Measurements from ENCODE around the gene ERFE. TPM values are rescaled to one million over a fixed set of nuclear protein-coding genes. Genes with fewer than 3 reads are reported as not detected.

The ERFE gene
- total RNA-seq, 2 donors from 2014 or later = 0.66 TPM; not detected in 1

DNA sequence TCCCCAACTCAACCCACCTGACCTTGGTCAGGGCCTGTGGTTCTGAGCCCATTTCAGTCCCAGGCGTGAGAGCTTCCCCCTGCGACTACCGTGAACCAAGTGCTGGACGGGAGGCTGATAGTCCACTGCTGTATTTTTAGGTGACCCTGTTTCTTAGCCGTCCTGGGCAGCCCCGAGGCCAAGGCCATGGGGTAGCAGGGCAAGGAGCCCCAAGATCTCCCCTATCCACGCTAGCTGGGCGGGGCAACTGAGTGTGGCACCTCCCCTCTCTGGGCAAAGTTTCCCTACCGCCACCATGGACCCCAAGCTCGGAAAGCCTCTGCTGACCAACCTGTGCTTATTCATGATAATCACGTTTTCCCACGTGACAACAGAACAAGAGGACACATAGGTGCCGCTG, 20.9 kb upstream of the ERFE start:
- no peak for ATAC-seq
- Histone ChIP-seq H3K27ac (no peak overlapping the region), H3K4me3 (no peak overlapping the region), H3K9me3 (no peaks in the 10 kb centered on the region), H3K4me1 (peaks cover 6% of the 10 kb centered on the region), H3K27me3 (no peaks in the 10 kb centered on the region), H3K36me3 (replicated peaks in 1 of 2; ENCODE audit: insufficient read depth in 1 of 2, low read depth in 2 of 2) (no peaks in the 10 kb centered on the region)
- no peak for DNase-seq
- intact Hi-C loops (cut with DNase I) = no loop called here
- 92% methylated on average over 9 to 13 of the region's 13 CpGs for WGBS, 2 donors
- no peak for TF ChIP-seq POLR2A (IDR thresholded peaks at IDR 0.05)
- TF ChIP-seq, protein P1, sequence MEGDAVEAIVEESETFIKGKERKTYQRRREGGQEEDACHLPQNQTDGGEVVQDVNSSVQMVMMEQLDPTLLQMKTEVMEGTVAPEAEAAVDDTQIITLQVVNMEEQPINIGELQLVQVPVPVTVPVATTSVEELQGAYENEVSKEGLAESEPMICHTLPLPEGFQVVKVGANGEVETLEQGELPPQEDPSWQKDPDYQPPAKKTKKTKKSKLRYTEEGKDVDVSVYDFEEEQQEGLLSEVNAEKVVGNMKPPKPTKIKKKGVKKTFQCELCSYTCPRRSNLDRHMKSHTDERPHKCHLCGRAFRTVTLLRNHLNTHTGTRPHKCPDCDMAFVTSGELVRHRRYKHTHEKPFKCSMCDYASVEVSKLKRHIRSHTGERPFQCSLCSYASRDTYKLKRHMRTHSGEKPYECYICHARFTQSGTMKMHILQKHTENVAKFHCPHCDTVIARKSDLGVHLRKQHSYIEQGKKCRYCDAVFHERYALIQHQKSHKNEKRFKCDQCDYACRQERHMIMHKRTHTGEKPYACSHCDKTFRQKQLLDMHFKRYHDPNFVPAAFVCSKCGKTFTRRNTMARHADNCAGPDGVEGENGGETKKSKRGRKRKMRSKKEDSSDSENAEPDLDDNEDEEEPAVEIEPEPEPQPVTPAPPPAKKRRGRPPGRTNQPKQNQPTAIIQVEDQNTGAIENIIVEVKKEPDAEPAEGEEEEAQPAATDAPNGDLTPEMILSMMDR (IDR thresholded peaks at IDR 0.05) = no peak

DNA sequence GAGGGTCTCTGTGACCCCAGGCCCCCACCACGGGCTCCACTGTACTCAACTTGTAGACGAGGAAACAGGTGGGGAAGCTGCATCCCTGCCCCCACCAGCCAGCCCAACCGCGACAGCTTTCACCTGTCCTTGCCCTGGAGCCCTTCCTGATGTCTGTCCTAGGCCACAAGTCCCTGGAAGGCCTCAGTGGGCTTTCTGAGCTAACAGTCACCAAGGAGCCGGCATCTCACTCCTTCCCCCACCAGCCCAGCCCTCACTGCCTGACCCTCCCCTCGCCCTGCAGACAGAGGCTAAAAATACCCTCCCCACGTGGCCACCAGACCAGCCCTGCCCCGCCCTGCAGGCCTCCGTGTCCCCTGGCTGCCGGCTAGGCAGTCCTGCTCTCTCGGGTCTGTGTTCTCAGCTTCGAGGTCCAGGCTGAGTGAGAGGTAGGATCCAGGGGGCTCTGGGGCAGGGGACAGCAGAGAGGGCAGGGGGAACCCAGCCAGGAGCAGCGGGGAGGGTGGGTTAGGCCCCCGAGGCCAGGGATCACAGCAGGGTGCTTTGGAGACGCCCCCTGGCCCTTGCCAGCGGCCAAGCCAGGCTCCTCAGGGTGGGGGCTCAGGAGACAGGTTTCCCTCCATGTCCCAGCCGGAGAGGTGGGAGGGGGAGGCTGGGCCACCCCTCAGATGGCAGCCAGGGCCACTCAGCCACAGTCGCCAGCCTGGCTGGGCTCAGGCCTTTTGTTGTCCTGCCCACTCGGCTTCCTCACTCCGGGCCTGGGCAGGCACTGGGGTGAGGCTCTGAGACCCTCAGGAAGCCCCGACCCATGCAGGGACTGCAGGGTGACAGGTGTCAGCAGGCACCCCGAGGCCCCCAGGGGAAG, 20.2 kb upstream of the ERFE start, which contains the start of gene KLHL30:
TSS of gene KLHL30 (plus strand) at position 338 of the 865 bp plus-strand sequence. CDS start 2,087 bp downstream, outside the sequence.
- DNase-seq (no peak), ATAC-seq (no peak)
- peaks cover 6% of the 10 kb centered on the region for H3K4me1 ChIP-seq
- H3K27ac ChIP-seq = no peak within 1 kb of the TSS
- WGBS, 2 donors = 81 to 82% methylated on average over 18 to 20 of the region's 22 CpGs
- no peaks in the 10 kb centered on the region for H3K36me3 ChIP-seq (replicated peaks in 1 of 2; ENCODE audit: insufficient read depth in 1 of 2, low read depth in 2 of 2)
- no peaks in the 10 kb centered on the region for H3K27me3 ChIP-seq
- H3K4me3 ChIP-seq = no peak within 1 kb of the TSS
- TF ChIP-seq POLR2A (IDR thresholded peaks at IDR 0.05) = no peak
- TF ChIP-seq, protein P1 (IDR thresholded peaks at IDR 0.05) = no peak
- no peaks in the 10 kb centered on the region for H3K9me3 ChIP-seq
- intact Hi-C loops (cut with DNase I) = no loop called here

DNA sequence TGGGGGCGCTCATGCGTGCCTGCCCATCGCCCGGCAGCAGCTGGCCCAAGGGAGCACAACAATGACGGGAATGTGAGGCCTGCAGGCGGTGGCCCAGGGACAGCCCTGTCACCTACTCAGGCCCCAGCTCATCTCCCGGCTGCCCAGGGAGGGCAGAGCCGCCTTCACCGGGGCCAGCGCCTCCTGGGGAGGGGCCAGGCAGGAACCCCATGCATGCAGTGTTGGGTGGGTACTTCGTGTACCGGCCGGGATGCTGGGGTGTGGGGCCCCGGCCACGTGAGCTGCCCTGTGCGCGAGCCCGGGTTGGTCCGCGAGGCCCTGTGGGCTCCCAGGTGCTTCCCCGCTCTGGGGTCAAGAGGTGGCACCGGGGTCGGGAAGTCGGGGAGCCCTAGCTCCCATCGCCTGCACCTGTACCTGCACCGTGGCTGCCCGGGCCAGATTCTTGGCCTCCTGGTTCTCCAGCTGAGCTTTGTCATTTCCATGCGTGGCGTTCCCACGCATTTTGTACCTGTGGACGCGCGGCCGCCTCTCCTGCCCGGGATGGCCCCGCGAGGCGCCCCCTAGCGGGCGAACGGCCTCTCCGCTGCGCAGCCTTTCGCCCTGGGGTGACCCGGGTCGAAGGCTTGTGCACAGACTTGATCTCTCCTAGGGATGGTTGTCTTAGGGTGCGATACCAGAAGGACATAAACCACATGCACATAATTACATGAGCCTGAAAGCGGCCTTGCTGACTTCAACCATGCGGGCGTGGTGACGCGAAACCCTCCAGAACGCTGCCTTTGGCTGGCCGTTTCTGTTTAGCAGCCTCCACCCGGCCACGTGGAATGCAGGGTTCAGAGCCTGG, 19.4 kb upstream of the ERFE start:
- intact Hi-C loops (cut with DNase I) = no loop called here

DNA sequence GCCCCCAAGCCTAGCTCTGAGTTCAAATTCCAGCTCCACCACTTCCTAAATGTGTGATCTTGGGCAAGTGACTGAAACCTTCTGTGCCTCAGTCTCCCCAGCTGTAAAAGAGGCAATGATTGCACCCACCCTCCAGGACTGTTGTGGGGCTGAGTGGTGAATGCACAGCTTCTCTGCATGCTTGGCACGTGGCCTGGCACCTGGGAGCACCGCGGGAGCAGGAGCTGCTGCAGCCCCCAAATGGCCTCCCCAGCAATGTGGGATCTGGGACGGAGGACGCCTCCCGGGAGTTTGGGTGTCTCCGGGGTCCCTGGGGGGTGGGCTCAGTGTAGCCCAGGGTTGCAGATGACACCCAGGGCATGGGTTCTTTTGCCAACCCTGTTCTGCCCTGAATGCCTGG, 18.7 kb upstream of the ERFE start:
- WGBS, 2 donors = 54 to 59% methylated on average over 2 to 7 of the region's 7 CpGs
- Histone ChIP-seq H3K27ac (no peak overlapping the region), H3K4me1 (peaks cover 6% of the 10 kb centered on the region), H3K4me3 (no peak overlapping the region), H3K36me3 (replicated peaks in 1 of 2; ENCODE audit: insufficient read depth in 1 of 2, low read depth in 2 of 2) (no peaks in the 10 kb centered on the region), H3K27me3 (no peaks in the 10 kb centered on the region), H3K9me3 (no peaks in the 10 kb centered on the region)
- intact Hi-C loops (cut with DNase I) = no loop called here
- DNase-seq = no peak
- no peak for ATAC-seq
- TF ChIP-seq POLR2A (IDR thresholded peaks at IDR 0.05) = no peak
- TF ChIP-seq, protein P1 (IDR thresholded peaks at IDR 0.05) = no peak

More for the DNA sequence above, 19.4 kb upstream of the ERFE start:
- no peaks in the 10 kb centered on the region for H3K27me3 ChIP-seq
- WGBS, 2 donors = 40 to 53% methylated on average over 16 to 47 of the region's 56 CpGs
- no peak overlapping the region for H3K27ac ChIP-seq
- ATAC-seq (peak; percentile 37), DNase-seq (peak in 2 of 4 donors; percentile 35 to 53)
- H3K4me3 ChIP-seq = no peak overlapping the region
- H3K9me3 ChIP-seq = no peaks in the 10 kb centered on the region
- no peak for TF ChIP-seq POLR2A (IDR thresholded peaks at IDR 0.05)
- TF ChIP-seq, protein P1 (IDR thresholded peaks at IDR 0.05) = peak; percentile 35 to 59 (median 49)
- peaks cover 6% of the 10 kb centered on the region for H3K4me1 ChIP-seq
- no peaks in the 10 kb centered on the region for H3K36me3 ChIP-seq (replicated peaks in 1 of 2; ENCODE audit: insufficient read depth in 1 of 2, low read depth in 2 of 2)

All from body of pancreas (tissue), 4 donors.